ENCODE results near the gene SLC5A5.

The SLC5A5 gene

DNA sequence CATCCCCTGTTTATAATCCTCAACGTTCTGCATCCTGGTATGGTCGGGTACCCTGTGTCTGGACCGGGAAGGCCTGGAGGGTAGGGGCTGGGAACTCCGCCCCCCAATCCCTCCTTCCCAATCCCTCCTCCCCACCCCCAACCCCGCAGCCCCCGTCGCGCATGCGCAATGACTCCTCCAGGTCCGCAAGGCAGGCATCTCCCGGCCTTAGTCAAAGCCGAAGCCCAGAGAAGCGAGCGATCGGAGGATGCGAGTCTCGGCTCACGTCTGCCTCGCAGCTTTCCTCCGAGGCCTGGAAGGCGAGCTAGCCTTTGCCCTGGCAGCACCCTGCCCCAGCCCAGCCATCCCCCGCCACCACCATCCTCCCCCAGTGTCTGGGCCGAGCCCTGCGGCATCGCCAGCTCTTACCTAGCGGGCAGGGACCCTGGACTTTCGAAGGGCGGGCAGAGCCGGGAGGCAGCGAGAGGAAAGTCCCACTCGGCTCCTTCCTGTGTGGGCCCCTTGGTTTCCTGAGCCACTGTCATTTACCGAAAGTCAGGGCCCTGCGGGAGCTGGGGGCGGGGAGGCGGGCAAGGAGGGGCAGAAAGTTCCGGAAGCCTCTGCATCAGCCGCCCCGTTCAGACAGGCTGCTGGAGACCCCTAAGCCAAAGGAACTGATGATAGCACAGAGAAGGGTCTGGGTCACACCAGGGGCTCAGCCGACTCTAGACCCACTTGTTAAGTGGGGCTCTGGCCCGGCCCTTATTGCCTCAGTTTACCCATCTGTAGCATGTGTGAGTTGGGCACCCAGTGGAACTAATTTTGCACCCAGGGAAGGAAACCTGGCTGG lies 24.0 kb upstream of the SLC5A5 start, which contains the start of gene JAK3:
Gene JAK3 (minus strand): TSS at position 445 of the 829 bp plus-strand sequence. CDS start 3,565 bp downstream, outside the sequence.
- peak; percentile 88 for DNase-seq

GRCh38 chr19:17848595-17849292 lies 23.0 kb upstream of the SLC5A5 start:
- DNase-seq = no peak

- DNase-seq = no peak
These were observed 17.7 kb upstream of the SLC5A5 start for GRCh38 chr19:17854061-17854460.

- peak; percentile 85 for DNase-seq
These were observed 16.2 kb upstream of the SLC5A5 start for GRCh38 chr19:17855280-17856152.

GRCh38 chr19:17859533-17860330 lies 12.0 kb upstream of the SLC5A5 start, which contains the start of gene RPL18A:
Gene RPL18A (plus strand): TSS chr19:17859910. CDS start chr19:17859957, 47 bp downstream.
- DNase-seq = peak; percentile 100

- DNase-seq = no peak
These were observed 11.3 kb upstream of the SLC5A5 start for GRCh38 chr19:17860331-17860992.

DNA sequence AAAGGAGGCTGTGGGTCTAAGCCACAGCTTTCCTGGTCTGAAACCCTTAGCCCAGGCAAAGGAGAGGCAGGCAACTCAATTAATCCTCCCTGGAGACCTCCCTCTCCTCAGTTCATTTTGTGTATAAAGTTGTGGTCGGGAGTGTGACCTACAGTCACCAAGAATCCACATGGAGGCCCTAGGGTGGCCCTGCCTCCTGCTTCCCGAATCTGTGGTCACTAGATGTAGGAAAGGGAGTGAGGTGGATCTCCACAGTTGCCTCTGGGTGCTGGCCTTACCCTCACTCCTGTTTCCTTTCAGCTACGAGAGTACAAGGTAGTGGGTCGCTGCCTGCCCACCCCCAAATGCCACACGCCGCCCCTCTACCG lies 10.8 kb upstream of the SLC5A5 start:
- DNase-seq = no peak

GRCh38 chr19:17861542-17862402 lies 10.0 kb upstream of the SLC5A5 start:
- DNase-seq = no peak

GRCh38 chr19:17862711-17863519 lies 8.8 kb upstream of the SLC5A5 start:
- DNase-seq = peak; percentile 39

- no peak for DNase-seq
These were observed 8.1 kb upstream of the SLC5A5 start for GRCh38 chr19:17863520-17864182.

- DNase-seq = no peak
These were observed 6.1 kb upstream of the SLC5A5 start for GRCh38 chr19:17865364-17866311.

DNA sequence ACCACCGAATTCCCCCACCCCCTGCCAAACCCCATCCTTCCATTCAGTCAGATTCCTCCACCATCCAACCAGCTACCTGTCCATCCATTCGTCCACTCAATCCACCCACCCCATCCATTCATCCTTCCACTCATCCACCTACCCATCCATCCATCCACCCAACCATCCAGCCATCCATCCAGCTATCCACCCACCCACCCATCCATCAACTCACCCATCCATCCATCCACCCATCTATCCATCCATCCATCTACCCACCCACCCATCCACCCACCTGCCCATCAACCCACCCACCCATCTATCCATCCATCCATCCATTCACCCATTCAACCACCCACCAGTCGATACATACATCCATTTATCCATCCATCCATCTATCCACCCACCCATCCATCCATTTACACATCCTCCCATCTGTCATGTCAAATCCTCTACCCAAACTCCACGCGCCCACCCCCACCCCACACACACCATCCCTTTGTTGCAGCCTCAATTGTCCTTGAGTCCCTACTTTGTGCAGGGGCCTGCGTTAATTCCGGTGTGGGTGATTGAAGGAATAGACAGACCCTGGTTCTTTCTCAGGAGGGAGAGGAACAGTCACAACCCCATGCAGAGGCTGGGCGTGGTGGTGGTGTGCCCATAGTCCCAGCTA lies 5.3 kb upstream of the SLC5A5 start:
- DNase-seq = no peak

DNA sequence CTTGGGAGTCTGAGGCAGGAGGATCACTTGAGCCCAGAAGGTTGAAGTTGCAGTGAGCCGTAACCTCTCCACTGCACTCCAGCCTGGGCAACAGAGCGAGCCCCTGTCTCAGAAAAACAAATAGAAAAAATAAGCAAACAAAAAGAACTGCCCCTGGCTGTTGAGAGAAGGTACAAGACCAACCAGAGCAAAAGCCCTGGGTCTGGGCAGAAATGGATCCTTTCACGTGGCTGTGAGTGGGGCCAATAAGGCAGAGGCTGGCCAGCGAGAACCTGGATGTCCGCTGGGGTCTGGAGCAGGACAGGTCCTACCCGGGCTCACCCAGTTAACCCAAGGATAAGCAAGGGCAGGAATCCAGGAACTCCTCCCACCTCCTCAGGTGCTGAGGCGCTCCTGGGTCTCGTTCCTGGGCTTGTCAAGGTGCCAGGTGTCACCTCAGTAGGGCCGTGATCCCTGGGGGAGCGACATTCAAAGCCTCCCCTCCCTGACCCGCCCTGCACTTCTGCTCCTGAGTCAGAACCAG lies 4.7 kb upstream of the SLC5A5 start:
- DNase-seq = no peak

GRCh38 chr19:17868669-17869068 lies 3.1 kb upstream of the SLC5A5 start:
- DNase-seq = no peak

DNA sequence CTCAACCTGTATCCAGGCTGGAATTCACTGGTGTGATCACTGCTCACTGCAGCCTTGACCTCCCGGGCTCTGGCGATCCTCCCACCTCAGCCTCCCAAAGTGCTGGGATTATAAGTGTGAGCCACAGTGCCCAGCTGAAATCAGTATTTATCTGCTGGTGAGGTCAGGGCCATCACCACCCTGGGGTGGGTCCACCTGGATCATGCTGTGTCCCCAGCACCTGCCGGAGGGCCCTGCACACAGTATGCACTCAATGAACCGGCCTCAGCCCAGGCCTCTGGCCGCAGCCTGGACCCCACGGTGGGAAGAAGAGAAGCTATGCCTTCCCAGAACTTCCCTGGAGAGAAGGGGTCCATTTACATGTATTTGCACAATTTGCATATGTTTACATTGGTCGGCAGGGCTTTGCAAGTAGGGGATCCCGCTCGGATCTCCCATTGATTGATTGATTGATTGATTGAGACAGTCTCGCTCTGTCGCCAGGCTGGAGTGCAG lies 2.6 kb upstream of the SLC5A5 start:
- no peak for DNase-seq

DNA sequence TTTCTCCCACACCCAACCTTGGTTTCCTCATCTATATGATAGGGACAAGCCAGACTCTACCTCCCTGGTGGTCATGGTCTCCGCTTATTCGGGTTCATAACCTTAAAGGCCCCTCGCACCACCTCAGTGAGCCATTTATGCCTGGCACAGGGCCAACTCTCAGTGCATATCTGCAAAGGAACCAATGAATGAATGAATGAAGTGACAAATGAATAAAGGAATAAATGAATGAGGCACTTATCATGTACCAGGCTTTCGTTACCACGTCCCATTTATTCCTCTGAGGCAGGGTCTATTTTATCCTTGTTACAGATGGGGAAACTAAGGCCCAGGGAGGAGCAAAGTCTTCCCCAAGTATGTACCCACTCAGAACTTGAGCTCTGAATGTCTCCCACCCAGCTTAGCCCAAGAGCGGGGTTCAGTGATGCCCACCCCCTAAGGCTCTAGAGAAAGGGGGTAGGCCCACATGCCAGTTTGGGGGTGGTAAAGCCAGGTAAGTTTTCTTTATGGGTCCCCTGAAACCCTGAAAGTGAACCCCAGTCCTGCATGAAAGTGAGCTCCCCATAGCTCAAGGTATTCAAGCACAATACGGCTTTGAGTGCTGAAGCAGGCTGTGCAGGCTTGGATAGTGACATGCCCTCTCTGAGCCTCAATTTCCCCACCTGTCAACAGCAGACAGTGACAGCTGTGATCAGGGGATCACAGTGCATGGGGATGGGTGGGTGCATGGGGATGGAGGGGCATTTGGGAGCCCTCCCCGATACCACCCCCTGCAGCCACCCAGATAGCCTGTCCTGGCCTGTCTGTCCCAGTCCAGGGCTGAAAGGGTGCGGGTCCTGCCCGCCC lies 490 bp upstream of the SLC5A5 start:
- DNase-seq = no peak
